GM06990 (cell line): Measurements from ENCODE around the gene KCTD11.

Experiments used
- DNase-seq: peaks from one replicate; pipeline ENCODE4 v3.0.0-alpha.2; 2011; ENCODE audit not compliant: insufficient read length; ENCODE audit errors: extremely low read depth
- H3K27me3 ChIP-seq: replicated peaks from 2 replicates; pipeline ENCODE4 v1.6.0; 2011; ENCODE audit warnings: low read length; ENCODE audit not compliant: control insufficient read depth, insufficient read depth
- H3K36me3 ChIP-seq: 2 replicates; pipeline ENCODE4 v1.5.1; 2011; ENCODE audit warnings: low read length; ENCODE audit not compliant: control insufficient read depth, insufficient read depth
- H3K4me3 ChIP-seq: replicated peaks from 2 replicates; pipeline ENCODE4 v1.5.1; 2011; ENCODE audit warnings: low read depth, mild to moderate bottlenecking, control low read depth, low read length
- CTCF ChIP-seq: IDR thresholded peaks from 2 replicates; pipeline ENCODE4 v1.5.1; 2011; ENCODE audit warnings: low read length, control low read depth, mild to moderate bottlenecking, inconsistent platforms; ENCODE audit not compliant: insufficient read depth, poor library complexity, severe bottlenecking

The KCTD11 gene

GRCh38 chr17:7321466-7321865 is 30.5 kb upstream of the KCTD11 start:
- H3K27me3 ChIP-seq = no peaks in the 10 kb centered on the region
- no peak overlapping the region for H3K4me3 ChIP-seq
- TF ChIP-seq CTCF = no peak
- H3K36me3 ChIP-seq = peaks cover 57% of the 10 kb centered on the region
- DNase-seq = no peak

- no peak for TF ChIP-seq CTCF
- DNase-seq = no peak
- H3K27me3 ChIP-seq = no peaks in the 10 kb centered on the region
- H3K4me3 ChIP-seq = no peak overlapping the region
- peaks cover 56% of the 10 kb centered on the region for H3K36me3 ChIP-seq
These were observed 29.3 kb upstream of the KCTD11 start for GRCh38 chr17:7322520-7323194.

GRCh38 chr17:7323731-7324437 is 28.1 kb upstream of the KCTD11 start:
- H3K27me3 ChIP-seq = no peaks in the 10 kb centered on the region
- H3K36me3 ChIP-seq = peaks cover 48% of the 10 kb centered on the region
- DNase-seq = peak; percentile 70
- no peak overlapping the region for H3K4me3 ChIP-seq
- TF ChIP-seq CTCF = peak; percentile 99

GRCh38 chr17:7324438-7324779 is 27.6 kb upstream of the KCTD11 start:
- Histone ChIP-seq H3K27me3 (no peaks in the 10 kb centered on the region), H3K4me3 (no peak overlapping the region), H3K36me3 (peaks cover 45% of the 10 kb centered on the region)
- TF ChIP-seq CTCF = no peak
- DNase-seq = no peak

- Histone ChIP-seq H3K27me3 (no peaks in the 10 kb centered on the region), H3K36me3 (peaks cover 45% of the 10 kb centered on the region), H3K4me3 (no peak overlapping the region)
- no peak for DNase-seq
- TF ChIP-seq CTCF = no peak
These were observed 26.9 kb upstream of the KCTD11 start for GRCh38 chr17:7325031-7325528.
